ENCODE results near the gene ARHGAP6. TPM values are rescaled to one million over a fixed set of nuclear protein-coding genes. Genes with fewer than 3 reads are reported as not detected.

ARHGAP6 gene
- total RNA-seq, 1 experiment from 2014 or later = 0.07 TPM

GRCh38 chrX:11190745-11191510 is 474.8 kb downstream of the ARHGAP6 start:
- Histone ChIP-seq H2BK20ac (ENCODE audit: low read depth, low read length, poor library complexity, severe bottlenecking) (no peak overlapping the region), H2AK5ac (ENCODE audit: insufficient read length, low read length) (no peak overlapping the region), H3K18ac (ENCODE audit: insufficient read length, low read depth, low read length) (no peak overlapping the region), H3K23me2 (ENCODE audit: insufficient read length, low read depth, low read length, poor library complexity, severe bottlenecking) (no peaks in the 10 kb centered on the region), H3K9ac (ENCODE audit: extremely low read depth, insufficient read length, low read length) (no peak overlapping the region), H3K27ac (ENCODE audit: insufficient read length, low read depth, low read length) (no peak overlapping the region), H3K79me2 (ENCODE audit: insufficient read depth, low read length) (no peaks in the 10 kb centered on the region), H2AFZ (ENCODE audit: low read length) (no peak overlapping the region), H3K4me1 (ENCODE audit: insufficient read depth, low read length) (no peaks in the 10 kb centered on the region), H4K8ac (replicated peaks; ENCODE audit: insufficient read length, low read depth, low read length) (no peak overlapping the region), H3K56ac (ENCODE audit: insufficient read length, low read depth, low read length) (no peak overlapping the region), H4K20me1 (ENCODE audit: control insufficient read depth, insufficient read depth, insufficient read length) (no peaks in the 10 kb centered on the region), H3T11ph (ENCODE audit: low read length) (no peak overlapping the region), H2BK15ac (ENCODE audit: low read depth, low read length) (no peak overlapping the region), H4K91ac (ENCODE audit: insufficient read length, low read depth, low read length) (no peak overlapping the region), H3K79me1 (ENCODE audit: insufficient read depth, low read depth, low read length, poor library complexity, severe bottlenecking) (no peaks in the 10 kb centered on the region), H3K9me3 (ENCODE audit: control insufficient read depth, low read depth, low read length) (no peaks in the 10 kb centered on the region), H2BK120ac (ENCODE audit: low read depth, low read length, poor library complexity, severe bottlenecking) (no peak overlapping the region), H3K14ac (ENCODE audit: insufficient read depth, low read length) (no peak overlapping the region), H2BK5ac (ENCODE audit: insufficient read length, low read length) (no peak overlapping the region), H3K27me3 (ENCODE audit: insufficient read depth, low read length) (no peaks in the 10 kb centered on the region), H3K4me2 (ENCODE audit: insufficient read depth, insufficient read length, low read length) (no peak overlapping the region), H3K4ac (ENCODE audit: low read depth, low read length) (no peak overlapping the region), H2BK12ac (ENCODE audit: insufficient read length, low read depth, low read length) (no peak overlapping the region), H3K23ac (ENCODE audit: insufficient read length, low read depth, low read length) (no peak overlapping the region), H4K5ac (ENCODE audit: insufficient read length, low read depth, low read length) (no peak overlapping the region)
- peaks cover 50 to 53% of the 10 kb centered on the region in 2 experiments for H3K9me3 Mint-ChIP-seq
- no peak for DNase-seq
- WGBS (ENCODE audit: extremely low coverage, insufficient read length, low lambda C conversion rate) = no CpG with 5 or more reads among the region's 8 CpGs
- no peak overlapping the region for H3K27ac Mint-ChIP-seq
- peaks cover 0 to 2% (median 0%) of the 10 kb centered on the region in 3 experiments; a peak in 1 of 7 replicates for H3K36me3 Mint-ChIP-seq (ENCODE audit: insufficient read depth in 1 of 3, low read depth in 3 of 3)
- H3K27me3 Mint-ChIP-seq (ENCODE audit: low read depth) = no peaks in the 10 kb centered on the region; the same call in 1 of the 2 replicates
- no peak overlapping the region for H3K4me3 Mint-ChIP-seq
- H3K4me1 Mint-ChIP-seq = no peaks in the 10 kb centered on the region
- TF ChIP-seq CTCF (conservative IDR thresholded peaks at IDR 0.05) = no peak

Data from H9 (cell line).